IMR-90 (cell line): ENCODE data around the gene SLC2A13.

ENCODE experiments used
- BHLHE40 ChIP-seq: fragments of 150-350 bp; IDR thresholded peaks from 2 replicates; pipeline ENCODE4 v1.6.1; 2016; ENCODE audit warnings: mild to moderate bottlenecking, low read depth, low read length
- CTCF ChIP-seq: conservative IDR thresholded peaks from 2 replicates; pipeline ENCODE4 v1.5.1; 2012; ENCODE audit warnings: mild to moderate bottlenecking, low read depth, low read length, improper control_type of control experiment
- ELK1 ChIP-seq: fragments of 150-350 bp; IDR thresholded peaks from 2 replicates; pipeline ENCODE4 v1.6.1; 2016; ENCODE audit warnings: low read depth, mild to moderate bottlenecking, low read length, moderate library complexity, borderline replicate concordance
- MAFK ChIP-seq: IDR thresholded peaks from 2 replicates; pipeline ENCODE4 v1.6.1; 2012; ENCODE audit warnings: low read depth, low read length, improper control_type of control experiment
- POLR2A ChIP-seq: IDR thresholded peaks from 2 replicates; pipeline ENCODE4 v1.6.1; 2012; ENCODE audit warnings: mild to moderate bottlenecking, low read depth, low read length
- RAD21 ChIP-seq: IDR thresholded peaks from 2 replicates; pipeline ENCODE4 v1.6.1; 2012; ENCODE audit warnings: low read length, improper control_type of control experiment
- RCOR1 ChIP-seq: IDR thresholded peaks from 2 replicates; pipeline ENCODE4 v1.6.1; 2012; ENCODE audit warnings: mild to moderate bottlenecking, low read length, improper control_type of control experiment; ENCODE audit not compliant: insufficient replicate concordance
- RFX5 ChIP-seq: IDR thresholded peaks from 2 replicates; pipeline ENCODE4 v1.8.0; 2012; ENCODE audit warnings: low read depth, mild to moderate bottlenecking, low read length, moderate library complexity
- USF2 ChIP-seq: fragments of 150-350 bp; IDR thresholded peaks from 2 replicates; pipeline ENCODE4 v1.6.1; 2017; ENCODE audit warnings: mild to moderate bottlenecking, antibody characterized with exemption, low read length, low read depth

GRCh38 chr12:39782026-39782545, 323.8 kb downstream of the SLC2A13 start:
- no peak for TF ChIP-seq RFX5
- TF ChIP-seq RCOR1 = no peak
- TF ChIP-seq USF2 = no peak
- no peak for TF ChIP-seq CTCF
- no peak for TF ChIP-seq BHLHE40
- TF ChIP-seq RAD21 = no peak
- no peak for TF ChIP-seq MAFK
- TF ChIP-seq ELK1 = no peak
- TF ChIP-seq POLR2A = no peak
